CD4-positive, alpha-beta T cell (primary cell): ENCODE measurements around the gene DYNC1LI1. TPM values are rescaled to one million over a fixed set of nuclear protein-coding genes. Genes with fewer than 3 reads are reported as not detected.

Experiments used
- ATAC-seq: fragments of 200-7000 bp; cut with Tn5 transposase; one replicate; pipeline ENCODE4 v1.10.0; 2022; ENCODE audit warnings: mild to moderate bottlenecking; ENCODE audit not compliant: poor library complexity
- CTCF ChIA-PET: fragments of 350-600 bp; sonication (Branson Sonifier 250); formaldehyde crosslinking; loops from one replicate; lab custom pipeline; 2021; ENCODE audit warnings: antibody characterized with exemption, inconsistent platforms; lab: Charles Lee
- POLR2A ChIA-PET: fragments of 350-600 bp; sonication (Branson Sonifier 250); formaldehyde crosslinking; loops from one replicate; lab custom pipeline; 2021; ENCODE audit warnings: antibody characterized with exemption, inconsistent platforms; lab: Charles Lee
- DNase-seq, 14 experiments: peaks; one replicate each; pipeline ENCODE4 v3.0.0-alpha.2; 2013 to 2020; ENCODE audit warnings: mixed read lengths in 2 of 14
- H3K27ac ChIP-seq, 2 donors: one replicate each; pipeline versions ENCODE4 v1.5.1 to v1.7.0; 2013; ENCODE audit warnings: low read length in 2 of 2, low read depth in 1 of 2, mild to moderate bottlenecking in 1 of 2
- H3K27me3 ChIP-seq, 2 experiments: 1 replicate in 1 of 2; 2 replicates in 1 of 2; pipeline versions ENCODE4 v1.6.1 to v1.7.0; 2013; ENCODE audit warnings: low read length in 2 of 2, control low read depth in 1 of 2, mild to moderate bottlenecking in 1 of 2, moderate library complexity in 1 of 2; ENCODE audit not compliant: insufficient read depth in 2 of 2, control insufficient read depth in 1 of 2
- H3K36me3 ChIP-seq: one replicate; pipeline ENCODE4 v1.6.1; 2013; ENCODE audit warnings: low read length, control low read depth; ENCODE audit not compliant: insufficient read depth
- H3K4me1 ChIP-seq: one replicate; pipeline ENCODE4 v1.6.1; 2013; ENCODE audit warnings: low read length, control low read depth; ENCODE audit not compliant: insufficient read depth
- H3K4me3 ChIP-seq: one replicate; pipeline ENCODE4 v1.5.1; 2013; ENCODE audit warnings: mild to moderate bottlenecking, low read length, moderate library complexity
- H3K9me3 ChIP-seq, 2 experiments: 1 replicate in 1 of 2; 2 replicates in 1 of 2; pipeline versions ENCODE4 v1.6.1 to v1.7.0; 2013; ENCODE audit warnings: low read length in 2 of 2, mild to moderate bottlenecking in 2 of 2, control low read depth in 1 of 2, moderate library complexity in 1 of 2; ENCODE audit not compliant: control insufficient read depth in 1 of 2, insufficient read depth in 1 of 2
- H3K27ac Mint-ChIP-seq: one replicate; pipeline ENCODE4 v1.8.0; 2020; ENCODE audit warnings: mixed read lengths
- H3K27me3 Mint-ChIP-seq: one replicate; pipeline ENCODE4 v1.8.0; 2021; ENCODE audit warnings: mixed read lengths
- H3K36me3 Mint-ChIP-seq: one replicate; pipeline ENCODE4 v1.8.0; 2021; ENCODE audit warnings: low read depth, mixed read lengths
- H3K4me1 Mint-ChIP-seq: one replicate; pipeline ENCODE4 v1.8.0; 2021; ENCODE audit warnings: low read depth, mixed read lengths
- H3K4me3 Mint-ChIP-seq: one replicate; pipeline ENCODE4 v1.8.0; 2020; ENCODE audit warnings: mild to moderate bottlenecking, mixed read lengths
- H3K9me3 Mint-ChIP-seq: one replicate; pipeline ENCODE4 v1.8.0; 2020; ENCODE audit warnings: mixed read lengths
- intact Hi-C, 2 experiments: fragments of 100-400 bp; cut with DNase I in 1 of 2; cut with micrococcal nuclease in 1 of 2; formaldehyde crosslinking; loops; one replicate each; pipeline versions ENCODE4 v1.15.1 to v1.9.0; 2023 to 2025; cut with DNase I, micrococcal nuclease
- total RNA-seq, 174 experiments: library from RNA in 2 of 174; stranded (reverse) in 2 of 174; gene quantifications; one replicate each; pipeline ENCODE4 v1.2.3 and lab custom pipeline; 2021 to 2026
- TF ChIP-seq, protein P1 (sequence below): fragments of 200-600 bp; IDR thresholded peaks from one replicate; pipeline ENCODE4 v1.8.0; 2022; ENCODE audit warnings: antibody characterized with exemption, mild to moderate bottlenecking

DYNC1LI1 gene
- total RNA-seq, 2 experiments from 2014 or later, result 28.1 to 28.3 TPM

DNA sequence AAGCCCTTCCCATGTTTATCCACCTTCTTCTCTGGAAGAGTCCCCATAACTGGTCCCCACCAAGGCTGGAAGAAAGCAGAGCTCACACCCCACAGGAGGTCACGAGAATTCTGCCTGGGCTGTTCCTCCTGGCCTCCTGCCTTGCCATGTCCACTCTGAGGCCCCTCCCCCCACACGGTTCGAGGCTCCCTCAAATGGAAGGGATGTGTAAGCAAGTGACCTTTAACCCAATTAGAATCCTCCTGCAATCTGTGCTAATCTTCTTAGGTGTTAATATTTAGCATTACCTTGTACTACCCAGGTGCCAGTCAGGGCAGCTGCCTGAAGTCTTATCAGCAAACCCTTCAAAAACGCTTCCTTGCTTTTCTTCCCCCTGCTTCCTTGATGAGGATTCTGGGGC, 32.4 kb upstream of the DYNC1LI1 start:
- Histone ChIP-seq H3K27me3 (no peaks in the 10 kb centered on the region), H3K4me3 (no peak overlapping the region), H3K4me1 (no peaks in the 10 kb centered on the region), H3K27ac (no peak overlapping the region), H3K9me3 (no peaks in the 10 kb centered on the region), H3K36me3 (no peaks in the 10 kb centered on the region)
- ATAC-seq, result no peak
- H3K4me1 Mint-ChIP-seq, result no peaks in the 10 kb centered on the region
- no peak for DNase-seq
- POLR2A ChIA-PET, result no interaction called here
- peaks cover 8% of the 10 kb centered on the region for H3K27me3 Mint-ChIP-seq
- no peak overlapping the region for H3K27ac Mint-ChIP-seq
- CTCF ChIA-PET, result no interaction called here
- no peaks in the 10 kb centered on the region for H3K9me3 Mint-ChIP-seq
- TF ChIP-seq, protein P1, sequence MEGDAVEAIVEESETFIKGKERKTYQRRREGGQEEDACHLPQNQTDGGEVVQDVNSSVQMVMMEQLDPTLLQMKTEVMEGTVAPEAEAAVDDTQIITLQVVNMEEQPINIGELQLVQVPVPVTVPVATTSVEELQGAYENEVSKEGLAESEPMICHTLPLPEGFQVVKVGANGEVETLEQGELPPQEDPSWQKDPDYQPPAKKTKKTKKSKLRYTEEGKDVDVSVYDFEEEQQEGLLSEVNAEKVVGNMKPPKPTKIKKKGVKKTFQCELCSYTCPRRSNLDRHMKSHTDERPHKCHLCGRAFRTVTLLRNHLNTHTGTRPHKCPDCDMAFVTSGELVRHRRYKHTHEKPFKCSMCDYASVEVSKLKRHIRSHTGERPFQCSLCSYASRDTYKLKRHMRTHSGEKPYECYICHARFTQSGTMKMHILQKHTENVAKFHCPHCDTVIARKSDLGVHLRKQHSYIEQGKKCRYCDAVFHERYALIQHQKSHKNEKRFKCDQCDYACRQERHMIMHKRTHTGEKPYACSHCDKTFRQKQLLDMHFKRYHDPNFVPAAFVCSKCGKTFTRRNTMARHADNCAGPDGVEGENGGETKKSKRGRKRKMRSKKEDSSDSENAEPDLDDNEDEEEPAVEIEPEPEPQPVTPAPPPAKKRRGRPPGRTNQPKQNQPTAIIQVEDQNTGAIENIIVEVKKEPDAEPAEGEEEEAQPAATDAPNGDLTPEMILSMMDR, result no peak
- H3K4me3 Mint-ChIP-seq, result no peak overlapping the region
- intact Hi-C loops, result no loop called here
- H3K36me3 Mint-ChIP-seq, result no peaks in the 10 kb centered on the region

DNA sequence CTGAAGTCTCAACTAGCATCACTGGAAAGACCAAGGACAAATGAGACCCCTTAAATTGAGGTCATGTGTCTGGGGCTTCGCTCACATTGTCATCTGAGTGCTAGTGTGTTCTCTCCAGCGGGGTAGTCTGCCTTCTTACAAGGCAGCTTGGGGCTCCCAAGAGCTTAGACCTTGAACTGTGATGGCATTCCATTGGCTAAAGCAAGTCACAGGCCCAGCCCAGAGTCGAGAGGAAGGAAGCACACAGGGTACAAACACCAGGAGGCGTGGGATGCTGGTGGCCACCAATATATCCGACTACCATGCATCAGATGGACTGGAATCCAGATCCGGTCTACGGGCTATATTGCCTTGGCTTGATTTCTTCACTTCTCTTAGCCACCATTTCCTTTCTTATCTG, 31.5 kb upstream of the DYNC1LI1 start:
- Histone ChIP-seq H3K36me3 (no peaks in the 10 kb centered on the region), H3K27me3 (no peaks in the 10 kb centered on the region), H3K4me3 (no peak overlapping the region), H3K9me3 (no peaks in the 10 kb centered on the region), H3K4me1 (no peaks in the 10 kb centered on the region), H3K27ac (no peak overlapping the region)
- DNase-seq, result no peak
- ATAC-seq, result no peak
- ChIA-PET CTCF (no interaction called here), POLR2A (no interaction called here)
- Mint-ChIP-seq H3K36me3 (no peaks in the 10 kb centered on the region), H3K27ac (no peak overlapping the region), H3K4me3 (no peak overlapping the region), H3K4me1 (no peaks in the 10 kb centered on the region), H3K27me3 (peaks cover 14% of the 10 kb centered on the region), H3K9me3 (no peaks in the 10 kb centered on the region)
- TF ChIP-seq, protein P1, result no peak
- intact Hi-C loops, result no loop called here

DNA sequence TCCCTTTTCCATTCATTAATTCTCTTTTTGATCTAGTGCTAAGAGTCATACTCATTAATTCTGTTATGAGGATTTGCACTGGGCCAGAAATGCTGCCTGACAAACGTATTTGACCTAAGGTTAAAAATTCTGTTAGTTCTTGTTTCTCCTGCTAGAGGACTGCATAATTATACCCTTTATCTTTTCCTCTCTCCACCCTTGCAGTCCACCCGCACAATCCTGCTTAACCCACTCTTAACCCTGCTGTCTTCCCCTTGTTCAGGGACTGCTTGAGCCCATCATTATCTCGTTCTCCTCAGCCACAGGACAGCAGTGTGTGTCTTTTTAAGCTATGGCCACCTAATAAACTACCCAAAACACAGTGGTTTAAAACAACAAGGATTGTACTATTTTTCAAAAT, 31.1 kb upstream of the DYNC1LI1 start:
- ATAC-seq, result no peak
- no peak overlapping the region for H3K27ac Mint-ChIP-seq

More for the DNA sequence above, 31.1 kb upstream of the DYNC1LI1 start:
- CTCF ChIA-PET, result no interaction called here
- TF ChIP-seq, protein P1, result no peak
- POLR2A ChIA-PET, result no interaction called here
- no peak overlapping the region for H3K27ac ChIP-seq
- intact Hi-C loops, result no loop called here
- Mint-ChIP-seq H3K4me3 (no peak overlapping the region), H3K36me3 (no peaks in the 10 kb centered on the region), H3K4me1 (no peaks in the 10 kb centered on the region), H3K9me3 (no peaks in the 10 kb centered on the region), H3K27me3 (peaks cover 17% of the 10 kb centered on the region)
- no peak for DNase-seq
- H3K36me3 ChIP-seq, result no peaks in the 10 kb centered on the region
- no peak overlapping the region for H3K4me3 ChIP-seq
- no peaks in the 10 kb centered on the region for H3K4me1 ChIP-seq
- H3K27me3 ChIP-seq, result no peaks in the 10 kb centered on the region
- H3K9me3 ChIP-seq, result no peaks in the 10 kb centered on the region
